Activated CD8-positive, alpha-beta memory T cell treated with anti-CD3 and anti-CD28 coated beads, Interleukin-2, amount 10 ng/mL, durations not matched to agents 7 days and 5 days (primary cell): Measurements from ENCODE around the gene SLC1A1. TPM values are rescaled to one million over a fixed set of nuclear protein-coding genes. Genes with fewer than 3 reads are reported as not detected.
"Not testable (repeated sequence)": the region's sequence is repeated elsewhere in the genome, so short reads cannot be mapped to it uniquely, and the experiment has no call there.

Source experiments
- ATAC-seq: fragments of 150-1000 bp; cut with Tn5 transposase; one replicate; pipeline ENCODE4 v1.10.0; 2021; ENCODE audit warnings: moderate library complexity
- CTCF ChIA-PET: fragments of 350-600 bp; sonication (Branson Sonifier 250); formaldehyde crosslinking; loops from one replicate; lab custom pipeline; 2021; ENCODE audit warnings: antibody characterized with exemption; lab: Charles Lee
- DNase-seq: peaks from one replicate; pipeline ENCODE4 v3.0.0-alpha.2; 2020
- H3K27ac Mint-ChIP-seq: one replicate; pipeline ENCODE4 v1.8.0; 2021; ENCODE audit warnings: mild to moderate bottlenecking, mixed read lengths
- H3K27me3 Mint-ChIP-seq: one replicate; pipeline ENCODE4 v1.8.0; 2021; ENCODE audit warnings: mixed read lengths
- H3K36me3 Mint-ChIP-seq: one replicate; pipeline ENCODE4 v1.8.0; 2021; ENCODE audit warnings: mild to moderate bottlenecking, mixed read lengths
- H3K4me1 Mint-ChIP-seq: one replicate; pipeline ENCODE4 v1.8.0; 2021; ENCODE audit warnings: mixed read lengths
- H3K4me3 Mint-ChIP-seq: one replicate; pipeline ENCODE4 v1.8.0; 2021; ENCODE audit warnings: mild to moderate bottlenecking, moderate library complexity, mixed read lengths
- H3K9me3 Mint-ChIP-seq: one replicate; pipeline ENCODE4 v1.8.0; 2022; ENCODE audit warnings: low read depth, mixed read lengths
- total RNA-seq, 2 experiments: library from RNA; stranded (reverse); gene quantifications; one replicate each; pipeline ENCODE4 v1.2.3, GENCODE V29; 2021

The SLC1A1 gene
- total RNA-seq, 2 experiments from 2014 or later, result 0.14 TPM; not detected in 1

DNA sequence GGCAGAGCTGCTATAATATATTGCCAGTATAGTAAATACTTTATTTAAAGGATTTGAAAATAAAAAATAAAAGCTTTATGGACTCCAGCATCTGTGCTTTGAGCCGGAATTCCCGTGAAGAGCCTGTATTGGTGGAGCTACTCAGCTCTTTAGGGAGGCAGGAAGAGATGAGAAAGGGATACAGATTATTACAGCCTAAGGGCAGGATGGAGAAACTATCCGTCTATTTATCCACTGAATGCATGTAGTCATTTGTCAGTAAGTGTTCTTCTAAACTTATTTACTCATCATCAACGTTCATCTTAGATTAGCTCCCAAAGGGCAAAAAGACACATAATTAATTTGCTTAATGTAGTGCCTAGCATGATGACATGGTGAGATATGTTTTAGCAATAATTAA, 48.4 kb downstream of the SLC1A1 start:
- Mint-ChIP-seq H3K27me3 (peaks cover 4% of the 10 kb centered on the region), H3K4me1 (no peaks in the 10 kb centered on the region), H3K9me3 (no peaks in the 10 kb centered on the region), H3K4me3 (no peak overlapping the region), H3K36me3 (no peaks in the 10 kb centered on the region), H3K27ac (no peak overlapping the region)
- ATAC-seq, result no peak
- no peak for DNase-seq
- CTCF ChIA-PET, result interaction anchor here (1.3 kb wide), 1 partner anchor 101 kb away, joined by 4 read pairs; no protein-coding TSS in a partner anchor

GRCh38 chr9:4540425-4540824, 50.2 kb downstream of the SLC1A1 start:
- H3K27ac Mint-ChIP-seq, result no peak overlapping the region
- ATAC-seq (no peak), DNase-seq (no peak)
- H3K4me1 Mint-ChIP-seq, result no peaks in the 10 kb centered on the region
- peaks cover 2% of the 10 kb centered on the region for H3K27me3 Mint-ChIP-seq
- H3K36me3 Mint-ChIP-seq, result no peaks in the 10 kb centered on the region
- no peaks in the 10 kb centered on the region for H3K9me3 Mint-ChIP-seq
- CTCF ChIA-PET, result no interaction called here
- H3K4me3 Mint-ChIP-seq, result no peak overlapping the region

- H3K4me1 Mint-ChIP-seq, result no peaks in the 10 kb centered on the region
Observed at GRCh38 chr9:4541281-4541680, 51.0 kb downstream of the SLC1A1 start.

DNA sequence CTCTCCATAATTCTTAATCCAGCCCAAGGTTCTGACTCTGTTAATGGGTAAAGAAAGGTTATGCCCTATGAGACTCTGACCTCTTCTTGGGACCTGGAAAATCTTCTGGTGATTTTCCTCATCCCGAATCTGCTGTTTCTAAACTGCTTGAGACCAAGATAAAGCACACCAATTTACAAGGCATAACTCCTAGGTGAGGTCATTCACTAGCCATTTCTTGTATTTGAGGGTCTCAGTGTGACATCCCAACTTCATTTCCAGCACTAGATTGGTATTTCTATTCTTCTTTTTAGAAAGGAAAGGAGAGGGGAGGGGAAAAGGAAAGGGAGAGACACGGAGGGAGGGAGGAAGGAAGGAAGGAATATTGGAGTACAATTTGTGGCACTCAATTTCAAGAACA, 51.6 kb downstream of the SLC1A1 start:
- Mint-ChIP-seq H3K4me1 (no peaks in the 10 kb centered on the region), H3K27me3 (peaks cover 2% of the 10 kb centered on the region), H3K4me3 (no peak overlapping the region), H3K27ac (no peak overlapping the region), H3K36me3 (no peaks in the 10 kb centered on the region), H3K9me3 (no peaks in the 10 kb centered on the region)
- DNase-seq (no peak), ATAC-seq (no peak)
- CTCF ChIA-PET, result interaction anchor here (0.8 to 1.1 kb wide), 2 partner anchors 9 to 11 kb away, joined by 3 read pairs; no protein-coding TSS in a partner anchor

More at GRCh38 chr9:4541281-4541680, 51.0 kb downstream of the SLC1A1 start:
- Mint-ChIP-seq H3K9me3 (no peaks in the 10 kb centered on the region), H3K27me3 (peaks cover 2% of the 10 kb centered on the region), H3K36me3 (no peaks in the 10 kb centered on the region), H3K4me3 (no peak overlapping the region), H3K27ac (no peak overlapping the region)
- CTCF ChIA-PET, result no interaction called here
- ATAC-seq (no peak), DNase-seq (no peak)

GRCh38 chr9:4544714-4545113, 54.4 kb downstream of the SLC1A1 start:
- H3K4me3 Mint-ChIP-seq, H3K4me1 Mint-ChIP-seq, H3K27me3 Mint-ChIP-seq, H3K36me3 Mint-ChIP-seq, H3K27ac Mint-ChIP-seq, ATAC-seq, H3K9me3 Mint-ChIP-seq, DNase-seq: not testable (repeated sequence)
- CTCF ChIA-PET, result interaction anchor here (1.0 kb wide), 1 partner anchor 32 kb away, joined by 3 read pairs; no protein-coding TSS in a partner anchor

DNA sequence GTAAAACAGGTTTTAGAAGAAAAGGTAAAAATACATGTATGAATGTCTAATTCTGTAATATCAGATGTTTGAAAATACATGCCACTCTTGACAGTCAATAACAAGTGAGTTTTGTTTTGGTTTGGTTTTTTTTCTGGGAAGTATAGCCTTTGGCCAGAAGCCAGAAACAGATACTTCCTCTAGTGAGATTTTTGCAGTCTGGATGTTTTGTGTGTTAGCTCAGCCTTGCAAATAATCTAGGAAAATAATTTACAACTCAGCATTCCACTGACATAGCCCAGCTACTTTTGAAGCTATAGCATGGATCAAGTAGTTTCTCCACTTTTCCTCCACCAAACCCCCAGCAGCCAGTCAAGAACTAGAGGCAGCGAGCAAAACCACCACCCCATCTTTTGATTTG, 56.7 kb downstream of the SLC1A1 start:
- H3K27ac Mint-ChIP-seq, result no peak overlapping the region
- H3K27me3 Mint-ChIP-seq, result peaks cover 5% of the 10 kb centered on the region
- H3K9me3 Mint-ChIP-seq, result no peaks in the 10 kb centered on the region
- DNase-seq (no peak), ATAC-seq (no peak)
- no peaks in the 10 kb centered on the region for H3K36me3 Mint-ChIP-seq
- no peak overlapping the region for H3K4me3 Mint-ChIP-seq
- CTCF ChIA-PET, result no interaction called here
- H3K4me1 Mint-ChIP-seq, result peaks cover 9% of the 10 kb centered on the region

- no peaks in the 10 kb centered on the region for H3K9me3 Mint-ChIP-seq
- H3K4me1 Mint-ChIP-seq, result peaks cover 9% of the 10 kb centered on the region
- DNase-seq, result no peak
- no peak overlapping the region for H3K4me3 Mint-ChIP-seq
- no peak for ATAC-seq
- CTCF ChIA-PET, result interaction anchor here (1.1 kb wide), 1 partner anchor 17 kb away, joined by 3 read pairs; no protein-coding TSS in a partner anchor
- no peak overlapping the region for H3K27ac Mint-ChIP-seq
- no peaks in the 10 kb centered on the region for H3K36me3 Mint-ChIP-seq
- H3K27me3 Mint-ChIP-seq, result peaks cover 5% of the 10 kb centered on the region
Observed at GRCh38 chr9:4548811-4549725, 58.8 kb downstream of the SLC1A1 start.

DNA sequence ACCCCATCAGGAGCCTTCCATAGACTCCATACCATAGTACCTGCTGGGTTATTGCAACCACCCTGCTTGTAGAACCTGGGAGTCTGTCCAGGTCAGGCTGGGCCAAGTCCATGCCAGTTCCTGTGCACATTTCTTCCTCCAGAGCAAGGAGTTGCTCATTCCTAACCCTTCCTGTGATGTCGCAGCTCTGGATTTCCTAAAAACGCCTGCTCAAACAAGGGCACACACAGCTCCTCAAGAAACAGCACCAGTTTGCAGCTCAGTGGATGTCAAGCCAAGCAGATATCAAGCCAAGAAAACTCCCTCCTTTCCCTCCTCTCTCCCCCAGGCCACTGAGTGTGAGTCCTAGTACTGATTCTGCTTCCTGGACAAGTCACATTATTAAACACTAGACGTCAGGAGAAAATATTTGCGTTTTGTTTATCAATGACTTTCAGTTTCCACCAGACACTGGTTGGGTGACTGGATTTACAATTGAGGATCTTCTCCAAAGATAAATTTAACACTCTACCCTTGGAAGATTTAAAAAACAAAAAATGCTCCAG, 59.6 kb downstream of the SLC1A1 start:
- no peak for ATAC-seq
- Mint-ChIP-seq H3K9me3 (no peaks in the 10 kb centered on the region), H3K36me3 (no peaks in the 10 kb centered on the region), H3K4me1 (peaks cover 9% of the 10 kb centered on the region), H3K27ac (no peak overlapping the region), H3K4me3 (no peak overlapping the region), H3K27me3 (peaks cover 5% of the 10 kb centered on the region)
- CTCF ChIA-PET, result interaction anchor here (1.1 kb wide), 1 partner anchor 17 kb away, joined by 3 read pairs; no protein-coding TSS in a partner anchor
- DNase-seq, result no peak

DNA sequence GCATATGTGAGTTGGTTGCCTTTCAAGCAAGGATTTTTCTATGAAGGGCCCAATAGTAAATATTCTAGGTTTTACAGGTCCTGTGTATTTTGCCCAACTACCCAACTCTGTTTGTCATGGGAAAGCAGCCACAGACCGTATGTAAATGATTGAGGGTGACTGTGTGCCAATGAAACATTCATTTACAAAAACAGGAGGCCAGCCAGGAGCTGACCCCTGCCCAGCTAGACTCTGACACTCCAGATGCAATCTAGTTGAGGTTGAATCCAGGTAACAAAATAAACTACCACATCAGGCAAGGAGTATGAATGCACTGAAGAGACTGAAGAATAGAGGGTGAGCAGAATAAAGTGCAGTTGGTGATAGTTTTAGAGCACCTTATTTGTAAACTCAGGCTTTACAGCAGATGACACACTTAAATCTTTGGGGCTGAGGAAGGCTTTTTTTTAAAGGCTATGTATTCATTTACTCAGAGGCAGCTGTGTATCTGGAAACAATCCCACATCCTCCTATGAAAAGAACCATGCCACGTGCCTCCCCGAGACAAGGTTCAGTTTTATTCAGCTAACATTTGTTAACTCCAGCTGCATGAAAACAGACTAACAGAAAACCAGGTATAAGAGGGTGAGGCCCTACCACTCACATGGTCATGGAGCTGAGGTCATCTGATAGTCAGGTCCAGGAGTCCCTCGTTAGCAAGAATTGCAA, 60.7 kb downstream of the SLC1A1 start:
- no peak overlapping the region for H3K4me3 Mint-ChIP-seq

GRCh38 chr9:4553951-4554381, 63.7 kb downstream of the SLC1A1 start:
- no peaks in the 10 kb centered on the region for H3K36me3 Mint-ChIP-seq
- H3K9me3 Mint-ChIP-seq, result no peaks in the 10 kb centered on the region
- DNase-seq (no peak), ATAC-seq (no peak)
- H3K4me3 Mint-ChIP-seq, result no peak overlapping the region
- peaks cover 6% of the 10 kb centered on the region for H3K4me1 Mint-ChIP-seq
- H3K27ac Mint-ChIP-seq, result no peak overlapping the region
- no peaks in the 10 kb centered on the region for H3K27me3 Mint-ChIP-seq
- CTCF ChIA-PET, result no interaction called here

More for the DNA sequence above, 60.7 kb downstream of the SLC1A1 start:
- DNase-seq, result no peak
- Mint-ChIP-seq H3K27ac (no peak overlapping the region), H3K9me3 (no peaks in the 10 kb centered on the region), H3K27me3 (peaks cover 3% of the 10 kb centered on the region), H3K36me3 (no peaks in the 10 kb centered on the region), H3K4me1 (peaks cover 9% of the 10 kb centered on the region)
- ATAC-seq, result no peak
- CTCF ChIA-PET, result interaction anchor here (0.9 kb wide), 2 partner anchors 9 to 10 kb away, joined by 3 to 4 read pairs; no protein-coding TSS in a partner anchor

DNA sequence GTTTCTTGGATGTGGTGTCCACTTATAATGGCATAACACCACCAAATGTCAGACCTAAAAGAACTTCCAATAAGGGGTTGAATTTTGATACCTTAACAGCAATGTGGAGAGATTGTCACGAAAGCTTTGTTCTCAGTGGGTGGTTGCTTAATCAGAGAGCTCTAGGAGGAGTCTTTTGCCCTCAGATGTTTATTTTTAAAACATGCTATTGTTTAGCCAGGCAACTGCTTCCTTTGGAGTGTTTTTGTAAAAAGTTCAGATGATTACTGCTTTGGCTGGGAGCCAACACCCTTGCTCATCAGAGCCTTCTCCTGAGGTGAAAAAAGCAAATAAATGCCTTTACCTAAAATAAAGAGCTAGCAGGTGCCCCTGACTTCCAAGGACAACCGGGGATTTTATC, 65.0 kb downstream of the SLC1A1 start:
- CTCF ChIA-PET, result no interaction called here
- DNase-seq (no peak), ATAC-seq (no peak)
- Mint-ChIP-seq H3K36me3 (no peaks in the 10 kb centered on the region), H3K4me3 (no peak overlapping the region), H3K27me3 (peaks cover 2% of the 10 kb centered on the region), H3K9me3 (no peaks in the 10 kb centered on the region), H3K4me1 (peaks cover 6% of the 10 kb centered on the region), H3K27ac (no peak overlapping the region)

DNA sequence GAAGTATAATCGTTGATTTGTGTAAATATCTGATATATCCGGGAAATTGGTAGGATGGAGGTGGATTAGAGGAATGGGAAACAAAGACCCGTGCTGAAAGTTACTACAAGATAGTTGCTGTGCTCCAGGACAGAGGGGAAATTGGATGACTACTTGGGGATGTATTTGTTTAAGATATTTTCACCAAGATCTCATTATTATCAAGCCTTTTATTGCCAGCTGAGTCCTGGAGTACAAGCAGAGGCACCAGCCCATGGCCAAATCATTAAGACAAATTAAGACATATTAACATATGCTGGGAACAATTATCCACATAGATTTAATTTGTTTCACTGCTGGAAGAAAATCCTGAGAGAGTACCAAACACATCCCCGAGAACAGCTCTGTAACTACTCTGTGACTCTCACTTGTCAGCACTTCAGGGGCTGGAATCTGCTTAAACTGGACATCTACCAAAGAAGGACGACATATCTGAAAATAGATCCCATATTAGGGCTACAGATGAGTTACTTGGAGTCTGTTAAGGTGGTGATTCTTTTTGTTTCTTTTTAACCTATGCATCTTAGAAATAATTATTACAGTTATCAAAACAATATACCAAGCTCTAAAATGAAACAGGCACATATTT, 68.2 kb downstream of the SLC1A1 start:
- Mint-ChIP-seq H3K4me1 (peaks cover 5% of the 10 kb centered on the region), H3K27me3 (peaks cover 4% of the 10 kb centered on the region), H3K27ac (no peak overlapping the region), H3K4me3 (no peak overlapping the region), H3K36me3 (no peaks in the 10 kb centered on the region), H3K9me3 (no peaks in the 10 kb centered on the region)
- ATAC-seq (no peak), DNase-seq (no peak)
- CTCF ChIA-PET, result no interaction called here
